ENCODE results near the gene KAT7.
"Not testable (repeated sequence)": the region's sequence is repeated elsewhere in the genome, so short reads cannot be mapped to it uniquely, and the experiment has no call there.

The KAT7 gene

GRCh38 chr17:49788478-49789242 lies at the start of gene KAT7:
TSS of gene KAT7 (plus strand) at chr17:49788681. CDS start at chr17:49788835, 154 bp downstream.
- DNase-seq, result peak; percentile 99

- DNase-seq, result no peak
Measured at GRCh38 chr17:49739641-49740271, 48.7 kb upstream of the KAT7 start.

- no peak for DNase-seq
Measured at GRCh38 chr17:49741009-49741691, 47.3 kb upstream of the KAT7 start.

GRCh38 chr17:49741692-49742076 lies 46.8 kb upstream of the KAT7 start:
- DNase-seq, result no peak

- no peak for DNase-seq
Measured at GRCh38 chr17:49742166-49742638, 46.3 kb upstream of the KAT7 start.

- DNase-seq, result no peak
Measured at GRCh38 chr17:49745175-49746139, 43.0 kb upstream of the KAT7 start.

GRCh38 chr17:49746791-49747490 lies 41.5 kb upstream of the KAT7 start:
- no peak for DNase-seq

- DNase-seq, result no peak
Measured at GRCh38 chr17:49747632-49748031, 40.8 kb upstream of the KAT7 start.

GRCh38 chr17:49748223-49748622 lies 40.3 kb upstream of the KAT7 start:
- no peak for DNase-seq

- DNase-seq, result no peak
Measured at GRCh38 chr17:49748791-49749190, 39.7 kb upstream of the KAT7 start.

- DNase-seq, result no peak
Measured at GRCh38 chr17:49749730-49750129, 38.8 kb upstream of the KAT7 start.

GRCh38 chr17:49752508-49752907 lies 36.0 kb upstream of the KAT7 start:
- no peak for DNase-seq

- no peak for DNase-seq
Measured at GRCh38 chr17:49753959-49754391, 34.5 kb upstream of the KAT7 start.

GRCh38 chr17:49755663-49756283 lies 32.7 kb upstream of the KAT7 start:
- DNase-seq, result no peak

GRCh38 chr17:49756323-49757150 lies 31.9 kb upstream of the KAT7 start:
- no peak for DNase-seq

GRCh38 chr17:49757151-49757777 lies 31.2 kb upstream of the KAT7 start:
- DNase-seq, result no peak

GRCh38 chr17:49758464-49759010 lies 29.9 kb upstream of the KAT7 start:
- not testable (repeated sequence) for DNase-seq

- DNase-seq, result no peak
Measured at GRCh38 chr17:49759203-49759602, 29.3 kb upstream of the KAT7 start.

GRCh38 chr17:49760296-49760695 lies 28.2 kb upstream of the KAT7 start:
- no peak for DNase-seq

Data from hippocampal formation (tissue), 2 donors.